Panc1 (cell line): ENCODE measurements around the gene PKM.

Source experiments
- POLR2AphosphoS5 ChIP-seq: IDR thresholded peaks from 2 replicates; pipeline ENCODE4 v1.6.1; 2012; ENCODE audit warnings: mild to moderate bottlenecking, low read depth, low read length, moderate library complexity
- SIN3A ChIP-seq: IDR thresholded peaks from 2 replicates; pipeline ENCODE4 v1.6.1; 2012; ENCODE audit warnings: low read depth, mild to moderate bottlenecking, low read length, moderate library complexity, borderline replicate concordance; ENCODE audit not compliant: insufficient read depth
- TF ChIP-seq, protein P1 (sequence below): fragments of 450-650 bp; IDR thresholded peaks from 2 replicates; pipeline ENCODE4 v1.5.1; 2017; ENCODE audit warnings: mild to moderate bottlenecking

DNA sequence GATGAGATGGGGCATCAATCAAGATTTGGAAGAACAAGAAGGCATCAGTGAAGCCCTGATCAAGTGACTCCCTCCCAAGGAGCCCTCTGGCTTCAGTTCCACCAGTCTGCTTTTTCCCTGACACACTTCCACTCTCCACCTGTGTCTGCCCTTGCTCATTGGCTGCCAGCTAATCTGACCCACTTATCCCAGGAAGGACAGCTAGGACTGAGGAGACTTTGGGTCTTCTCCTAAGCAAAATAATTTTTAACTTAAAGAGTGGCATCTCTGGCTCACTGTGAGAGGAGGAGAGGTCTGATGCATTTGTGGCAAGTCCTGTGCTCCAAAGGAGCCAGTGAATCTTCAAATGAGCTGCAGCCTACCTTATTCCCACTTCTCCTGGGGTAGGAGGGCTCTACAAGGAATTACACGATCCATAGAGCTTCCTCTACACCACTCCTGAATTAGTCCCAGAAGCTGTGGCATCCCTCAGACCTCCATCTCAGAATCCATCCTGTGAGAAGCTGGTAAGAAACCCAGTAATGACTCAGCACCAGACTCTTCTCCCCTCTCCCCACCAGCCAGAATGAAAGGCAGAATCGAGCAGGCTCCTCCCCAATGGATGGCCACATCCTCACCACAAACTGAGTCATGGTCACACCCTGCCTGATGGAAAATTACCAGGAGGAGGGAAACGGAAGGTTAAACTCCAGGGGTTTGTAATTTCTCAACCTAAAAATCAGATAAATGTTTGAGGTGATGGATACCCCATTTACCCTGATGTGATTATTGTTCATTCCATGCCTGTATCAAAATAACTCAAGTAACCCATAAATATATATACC lies 6.3 kb upstream of the PKM start:
- TF ChIP-seq, protein P1, sequence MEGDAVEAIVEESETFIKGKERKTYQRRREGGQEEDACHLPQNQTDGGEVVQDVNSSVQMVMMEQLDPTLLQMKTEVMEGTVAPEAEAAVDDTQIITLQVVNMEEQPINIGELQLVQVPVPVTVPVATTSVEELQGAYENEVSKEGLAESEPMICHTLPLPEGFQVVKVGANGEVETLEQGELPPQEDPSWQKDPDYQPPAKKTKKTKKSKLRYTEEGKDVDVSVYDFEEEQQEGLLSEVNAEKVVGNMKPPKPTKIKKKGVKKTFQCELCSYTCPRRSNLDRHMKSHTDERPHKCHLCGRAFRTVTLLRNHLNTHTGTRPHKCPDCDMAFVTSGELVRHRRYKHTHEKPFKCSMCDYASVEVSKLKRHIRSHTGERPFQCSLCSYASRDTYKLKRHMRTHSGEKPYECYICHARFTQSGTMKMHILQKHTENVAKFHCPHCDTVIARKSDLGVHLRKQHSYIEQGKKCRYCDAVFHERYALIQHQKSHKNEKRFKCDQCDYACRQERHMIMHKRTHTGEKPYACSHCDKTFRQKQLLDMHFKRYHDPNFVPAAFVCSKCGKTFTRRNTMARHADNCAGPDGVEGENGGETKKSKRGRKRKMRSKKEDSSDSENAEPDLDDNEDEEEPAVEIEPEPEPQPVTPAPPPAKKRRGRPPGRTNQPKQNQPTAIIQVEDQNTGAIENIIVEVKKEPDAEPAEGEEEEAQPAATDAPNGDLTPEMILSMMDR = no peak
- TF ChIP-seq POLR2AphosphoS5 = peak; percentile 34; the same call in 1 of the 2 replicates
- no peak for TF ChIP-seq SIN3A
